Naive thymus-derived CD4-positive, alpha-beta T cell (primary cell): ENCODE results near the gene AP2S1. TPM values are rescaled to one million over a fixed set of nuclear protein-coding genes. Genes with fewer than 3 reads are reported as not detected.
"Not testable (repeated sequence)": the region's sequence is repeated elsewhere in the genome, so short reads cannot be mapped to it uniquely, and the experiment has no call there.

Source experiments
- ATAC-seq: fragments of 150-1000 bp; cut with Tn5 transposase; 2 replicates; pipeline ENCODE4 v1.10.0; 2021; ENCODE audit warnings: mild to moderate bottlenecking, moderate library complexity
- CTCF ChIA-PET: fragments of 350-600 bp; sonication (Branson Sonifier 250); formaldehyde crosslinking; loops from one replicate; lab custom pipeline; 2021; ENCODE audit warnings: antibody characterized with exemption; lab: Charles Lee
- POLR2A ChIA-PET: fragments of 350-600 bp; sonication (Branson Sonifier 250); formaldehyde crosslinking; loops from one replicate; lab custom pipeline; 2021; ENCODE audit warnings: antibody characterized with exemption, inconsistent platforms; lab: Charles Lee
- DNase-seq, 9 donors: peaks; one replicate each; pipeline versions ENCODE4 v3.0.0 to v3.0.0-alpha.2; 2020 to 2022; ENCODE audit warnings: mixed read lengths in 1 of 9
- H3K27ac ChIP-seq: one replicate; pipeline ENCODE4 v1.7.0; 2013; ENCODE audit warnings: mild to moderate bottlenecking, low read depth, low read length, moderate library complexity
- H3K27me3 ChIP-seq, 2 donors: one replicate each; pipeline ENCODE4 v1.7.0; 2013; ENCODE audit warnings: low read length in 2 of 2, mild to moderate bottlenecking in 2 of 2, moderate library complexity in 2 of 2; ENCODE audit not compliant: control insufficient read depth in 2 of 2, insufficient read depth in 2 of 2
- H3K36me3 ChIP-seq, 3 experiments: 1 replicate in 2 of 3; 2 replicates in 1 of 3; pipeline ENCODE4 v1.7.0; 2013; ENCODE audit warnings: low read length in 3 of 3, mild to moderate bottlenecking in 3 of 3, moderate library complexity in 1 of 3; ENCODE audit not compliant: insufficient read depth in 3 of 3, control insufficient read depth in 2 of 3
- H3K4me1 ChIP-seq, 2 donors: one replicate each; pipeline ENCODE4 v1.7.0; 2013; ENCODE audit warnings: low read length in 2 of 2, mild to moderate bottlenecking in 2 of 2, moderate library complexity in 1 of 2; ENCODE audit not compliant: control insufficient read depth in 2 of 2, insufficient read depth in 2 of 2
- H3K4me3 ChIP-seq: 2 replicates; pipeline ENCODE4 v1.7.0; 2013; ENCODE audit warnings: mild to moderate bottlenecking, low read length
- H3K9me3 ChIP-seq, 3 experiments: 1 replicate in 2 of 3; 2 replicates in 1 of 3; pipeline ENCODE4 v1.7.0; 2013; ENCODE audit warnings: low read length in 3 of 3; ENCODE audit not compliant: control insufficient read depth in 2 of 3
- H3K27ac Mint-ChIP-seq, 9 donors: one replicate each; pipeline ENCODE4 v1.8.0; 2020 to 2022; ENCODE audit warnings: mixed read lengths in 9 of 9, mild to moderate bottlenecking in 8 of 9, moderate library complexity in 5 of 9, inconsistent platforms in 2 of 9
- H3K27me3 Mint-ChIP-seq, 5 donors: one replicate each; pipeline ENCODE4 v1.8.0; 2021 to 2022; ENCODE audit warnings: mixed read lengths in 5 of 5, mild to moderate bottlenecking in 1 of 5
- H3K36me3 Mint-ChIP-seq, 5 donors: one replicate each; pipeline ENCODE4 v1.8.0; 2020 to 2022; ENCODE audit warnings: mixed read lengths in 5 of 5, mild to moderate bottlenecking in 3 of 5, inconsistent platforms in 1 of 5
- H3K4me1 Mint-ChIP-seq, 7 donors: one replicate each; pipeline ENCODE4 v1.8.0; 2020 to 2022; ENCODE audit warnings: mixed read lengths in 7 of 7, mild to moderate bottlenecking in 3 of 7, inconsistent platforms in 1 of 7
- H3K4me3 Mint-ChIP-seq, 10 donors: one replicate each; pipeline ENCODE4 v1.8.0; 2020 to 2022; ENCODE audit warnings: mild to moderate bottlenecking in 10 of 10, mixed read lengths in 10 of 10, moderate library complexity in 6 of 10, inconsistent platforms in 2 of 10
- H3K9me3 Mint-ChIP-seq, 11 donors: one replicate each; pipeline ENCODE4 v1.8.0; 2020 to 2022; ENCODE audit warnings: mixed read lengths in 11 of 11, mild to moderate bottlenecking in 4 of 11, inconsistent platforms in 1 of 11, moderate library complexity in 1 of 11
- intact Hi-C, 2 donors: fragments of 100-400 bp; cut with micrococcal nuclease; formaldehyde crosslinking; loops; one replicate each; pipeline ENCODE4 v1.15.1; 2023
- polyA plus RNA-seq, 2 donors: library from polyadenylated mRNA; unstranded; fragments of 300-500 nt; fragmentation: Illumina TruSeq; gene quantifications; one replicate each; pipeline ENCODE4 v1.2.3, GENCODE V29; 2021
- total RNA-seq, 6 experiments: library from RNA in 5 of 6; stranded (reverse) in 5 of 6; gene quantifications; 1 replicate in 5 of 6; 2 replicates in 1 of 6; pipeline ENCODE4 v1.2.3 and lab custom pipeline; 2021 to 2026

AP2S1 gene
- total and polyA plus RNA-seq, 7 experiments from 2014 or later = 34.4 to 116 (median 60.1) TPM

- ChIA-PET CTCF (interaction anchor here (0.6 kb wide), 2 partner anchors 12 to 341 kb away, joined by 3 to 5 read pairs; no protein-coding TSS in a partner anchor), POLR2A (interaction anchor here (1.0 kb wide), 1 partner anchor 9 kb away, joined by 3 read pairs; no protein-coding TSS in a partner anchor)
- Mint-ChIP-seq H3K4me1 (peaks cover 15 to 37% (median 28%) of the 10 kb centered on the region in 7 donors), H3K9me3 (no peaks in the 10 kb centered on the region), H3K4me3 (peak overlapping the region in 1 of 10 donors; percentile 10), H3K27ac (peak overlapping the region in 5 of 9 donors; percentile 47 to 58 (median 53)), H3K27me3 (no peaks in the 10 kb centered on the region), H3K36me3 (no peaks in the 10 kb centered on the region)
- H3K27me3 ChIP-seq = no peaks in the 10 kb centered on the region
- peak in 1 of 9 donors; percentile 19 for DNase-seq
- H3K36me3 ChIP-seq = no peaks in the 10 kb centered on the region
- intact Hi-C loops = loop anchor here in 1 of 2 donors (5.0 kb wide), 2 partner anchors 58 to 78 kb away; partner anchors contain the start of genes FKRP and STRN4
- peak; percentile 63 for ATAC-seq
- no peak overlapping the region for H3K27ac ChIP-seq
- peaks cover 20 to 21% of the 10 kb centered on the region in 2 donors for H3K4me1 ChIP-seq
- H3K4me3 ChIP-seq = no peak overlapping the region
- no peaks in the 10 kb centered on the region for H3K9me3 ChIP-seq
Measured at GRCh38 chr19:46824890-46825730, 25.5 kb downstream of the AP2S1 start.

GRCh38 chr19:46823049-46823448, 27.6 kb downstream of the AP2S1 start:
- POLR2A ChIA-PET = no interaction called here
- Mint-ChIP-seq H3K4me1 (peaks cover 21 to 47% (median 31%) of the 10 kb centered on the region in 7 donors), H3K36me3 (no peaks in the 10 kb centered on the region), H3K4me3 (no peak overlapping the region), H3K9me3 (no peaks in the 10 kb centered on the region), H3K27ac (peak overlapping the region in 2 of 9 donors; percentile 32 to 92), H3K27me3 (no peaks in the 10 kb centered on the region)
- Histone ChIP-seq H3K4me1 (peaks cover 23 to 28% of the 10 kb centered on the region in 2 donors), H3K9me3 (no peaks in the 10 kb centered on the region), H3K36me3 (no peaks in the 10 kb centered on the region), H3K27me3 (no peaks in the 10 kb centered on the region), H3K4me3 (no peak overlapping the region), H3K27ac (no peak overlapping the region)
- intact Hi-C loops = loop anchor here in 1 of 2 donors (5.0 kb wide), 2 partner anchors 56 to 76 kb away; partner anchors contain the start of genes FKRP and STRN4
- DNase-seq (no peak), ATAC-seq (no peak)
- CTCF ChIA-PET = interaction anchor here (0.9 to 1.0 kb wide), 2 partner anchors 69 to 334 kb away, joined by 3 to 4 read pairs; no protein-coding TSS in a partner anchor

- not testable (repeated sequence) for DNase-seq, H3K4me3 ChIP-seq, H3K36me3 Mint-ChIP-seq, H3K36me3 ChIP-seq, ATAC-seq, H3K27me3 Mint-ChIP-seq, H3K9me3 Mint-ChIP-seq, H3K9me3 ChIP-seq, H3K27me3 ChIP-seq
- CTCF ChIA-PET = interaction anchor here (0.7 to 1.4 kb wide), 4 partner anchors 34 to 426 kb away, joined by 3 to 8 read pairs (median 4); partner anchors contain the start of gene SLC1A5
- Mint-ChIP-seq H3K4me3 (peak overlapping the region in 7 of 10 donors; percentile 16 to 80 (median 44)), H3K27ac (peak overlapping the region; percentile 76 to 96 (median 92)), H3K4me1 (peaks cover 21 to 47% (median 31%) of the 10 kb centered on the region in 7 donors)
- POLR2A ChIA-PET = interaction anchor here (1.2 to 2.5 kb wide), 7 partner anchors 18 to 108 kb away, joined by 4 to 14 read pairs (median 5); partner anchors contain the start of genes AP2S1 and SLC1A5
- peak overlapping the region; percentile 73 for H3K27ac ChIP-seq
- H3K4me1 ChIP-seq = peaks cover 23 to 28% of the 10 kb centered on the region in 2 donors
- intact Hi-C loops = loop anchor here in 1 of 2 donors (5.0 kb wide), 2 partner anchors 55 to 75 kb away; partner anchors contain the start of genes FKRP and STRN4
Measured at GRCh38 chr19:46822410-46822787, 28.2 kb downstream of the AP2S1 start.

GRCh38 chr19:46821512-46822409, 28.9 kb downstream of the AP2S1 start:
- peak overlapping the region; percentile 12 to 80 (median 63) for H3K4me3 Mint-ChIP-seq
- peak; percentile 88 for ATAC-seq
- POLR2A ChIA-PET = interaction anchor here (0.7 to 2.5 kb wide), 11 partner anchors 12 to 209 kb away, joined by 3 to 14 read pairs (median 4); partner anchors contain the start of genes AP2S1, ARHGAP35 and SLC1A5
- intact Hi-C loops = loop anchor here (1.0 to 5.0 kb wide), 5 partner anchors 29 to 74 kb away; partner anchors contain the start of genes FKRP (in 1 of the 2), SLC1A5 (in 1 of the 2) and STRN4 (in 1 of the 2)
- H3K27ac Mint-ChIP-seq = peak overlapping the region; percentile 85 to 96 (median 93)
- H3K9me3 ChIP-seq = no peaks in the 10 kb centered on the region
- peak overlapping the region; percentile 19 for H3K4me3 ChIP-seq
- peak overlapping the region; percentile 73 for H3K27ac ChIP-seq
- no peaks in the 10 kb centered on the region for H3K36me3 Mint-ChIP-seq
- H3K9me3 Mint-ChIP-seq = no peaks in the 10 kb centered on the region
- peaks cover 21 to 47% (median 31%) of the 10 kb centered on the region in 7 donors for H3K4me1 Mint-ChIP-seq
- CTCF ChIA-PET = interaction anchor here (0.5 to 2.7 kb wide), 8 partner anchors 18 to 482 kb away, joined by 3 to 16 read pairs (median 4); partner anchors contain the start of gene SLC1A5
- peak; percentile 30 to 64 (median 55) for DNase-seq
- H3K4me1 ChIP-seq = peaks cover 23 to 28% of the 10 kb centered on the region in 2 donors
- no peaks in the 10 kb centered on the region for H3K36me3 ChIP-seq
- no peaks in the 10 kb centered on the region for H3K27me3 ChIP-seq
- no peaks in the 10 kb centered on the region for H3K27me3 Mint-ChIP-seq

- intact Hi-C loops = no loop called here
- peaks cover 23 to 28% of the 10 kb centered on the region in 2 donors for H3K4me1 ChIP-seq
- Mint-ChIP-seq H3K36me3 (no peaks in the 10 kb centered on the region), H3K4me1 (peaks cover 17 to 34% (median 31%) of the 10 kb centered on the region in 7 donors), H3K9me3 (no peaks in the 10 kb centered on the region), H3K4me3 (no peak overlapping the region), H3K27ac (peak overlapping the region in 5 of 9 donors; percentile 38 to 94 (median 72)), H3K27me3 (peaks cover 0 to 2% (median 0%) of the 10 kb centered on the region in 5 donors)
- CTCF ChIA-PET = interaction anchor here (0.5 kb wide), 1 partner anchor 57 kb away, joined by 3 read pairs; no protein-coding TSS in a partner anchor
- DNase-seq (no peak), ATAC-seq (no peak)
- POLR2A ChIA-PET = interaction anchor here (0.7 to 1.7 kb wide), 2 partner anchors 31 to 703 kb away, joined by 3 to 5 read pairs; no protein-coding TSS in a partner anchor
- H3K36me3 ChIP-seq = no peaks in the 10 kb centered on the region
- no peak overlapping the region for H3K4me3 ChIP-seq
- no peak overlapping the region for H3K27ac ChIP-seq
- H3K27me3 ChIP-seq = no peaks in the 10 kb centered on the region
- no peaks in the 10 kb centered on the region for H3K9me3 ChIP-seq
Measured at GRCh38 chr19:46818812-46819211, 31.8 kb downstream of the AP2S1 start.
